Tibial nerve (tissue), 4 donors: ENCODE measurements around the gene PCSK2.

ENCODE experiments used
- EP300 ChIP-seq, 2 donors: sonication (generic); formaldehyde crosslinking; IDR thresholded peaks; one replicate each; pipeline ENCODE4 v1.6.1; 2017; ENCODE audit warnings: antibody characterized with exemption in 2 of 2, mild to moderate bottlenecking in 1 of 2
- TF ChIP-seq, protein P1 (sequence below), 5 experiments: fragments of 200-600 bp in 3 of 5; fragments of 450-650 bp in 2 of 5; sonication (generic) in 3 of 5; IDR thresholded peaks; one replicate each; pipeline ENCODE4 v1.5.1; 2016 to 2019; ENCODE audit warnings: antibody characterized with exemption in 5 of 5, mild to moderate bottlenecking in 3 of 5, moderate library complexity in 2 of 5

DNA sequence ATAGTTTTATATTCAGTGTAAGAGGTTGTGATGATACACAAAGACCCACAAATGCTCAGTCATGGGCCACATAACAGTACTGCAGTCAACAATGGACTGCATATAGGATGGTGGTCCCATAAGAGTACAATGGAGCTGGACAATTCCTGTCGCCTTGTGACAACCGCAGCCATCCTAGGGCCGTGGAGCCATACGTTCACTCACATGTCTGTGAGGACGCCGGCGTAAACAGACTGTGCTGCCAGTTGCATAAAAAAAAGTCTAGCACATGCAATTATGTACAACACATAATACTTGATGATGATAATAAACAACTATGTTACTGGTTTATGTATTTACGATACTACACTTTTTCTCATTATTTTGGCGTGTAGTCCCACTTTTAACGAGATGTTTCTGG, 273.4 kb downstream of the PCSK2 start:
- TF ChIP-seq, protein P1, sequence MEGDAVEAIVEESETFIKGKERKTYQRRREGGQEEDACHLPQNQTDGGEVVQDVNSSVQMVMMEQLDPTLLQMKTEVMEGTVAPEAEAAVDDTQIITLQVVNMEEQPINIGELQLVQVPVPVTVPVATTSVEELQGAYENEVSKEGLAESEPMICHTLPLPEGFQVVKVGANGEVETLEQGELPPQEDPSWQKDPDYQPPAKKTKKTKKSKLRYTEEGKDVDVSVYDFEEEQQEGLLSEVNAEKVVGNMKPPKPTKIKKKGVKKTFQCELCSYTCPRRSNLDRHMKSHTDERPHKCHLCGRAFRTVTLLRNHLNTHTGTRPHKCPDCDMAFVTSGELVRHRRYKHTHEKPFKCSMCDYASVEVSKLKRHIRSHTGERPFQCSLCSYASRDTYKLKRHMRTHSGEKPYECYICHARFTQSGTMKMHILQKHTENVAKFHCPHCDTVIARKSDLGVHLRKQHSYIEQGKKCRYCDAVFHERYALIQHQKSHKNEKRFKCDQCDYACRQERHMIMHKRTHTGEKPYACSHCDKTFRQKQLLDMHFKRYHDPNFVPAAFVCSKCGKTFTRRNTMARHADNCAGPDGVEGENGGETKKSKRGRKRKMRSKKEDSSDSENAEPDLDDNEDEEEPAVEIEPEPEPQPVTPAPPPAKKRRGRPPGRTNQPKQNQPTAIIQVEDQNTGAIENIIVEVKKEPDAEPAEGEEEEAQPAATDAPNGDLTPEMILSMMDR (IDR thresholded peaks at IDR 0.05) = no peak
- TF ChIP-seq EP300 (IDR thresholded peaks at IDR 0.05) = no peak
